NCI-H2196 (cell line): ENCODE measurements around the gene KRT34.
"Not testable (repeated sequence)": the region's sequence is repeated elsewhere in the genome, so short reads cannot be mapped to it uniquely, and the experiment has no call there.

ENCODE experiments used
- DNase-seq: peaks from one replicate; lab custom pipeline; 2025; ENCODE audit not compliant: unreplicated experiment; lab: John Stamatoyannopoulos, UW

Gene KRT34

DNA sequence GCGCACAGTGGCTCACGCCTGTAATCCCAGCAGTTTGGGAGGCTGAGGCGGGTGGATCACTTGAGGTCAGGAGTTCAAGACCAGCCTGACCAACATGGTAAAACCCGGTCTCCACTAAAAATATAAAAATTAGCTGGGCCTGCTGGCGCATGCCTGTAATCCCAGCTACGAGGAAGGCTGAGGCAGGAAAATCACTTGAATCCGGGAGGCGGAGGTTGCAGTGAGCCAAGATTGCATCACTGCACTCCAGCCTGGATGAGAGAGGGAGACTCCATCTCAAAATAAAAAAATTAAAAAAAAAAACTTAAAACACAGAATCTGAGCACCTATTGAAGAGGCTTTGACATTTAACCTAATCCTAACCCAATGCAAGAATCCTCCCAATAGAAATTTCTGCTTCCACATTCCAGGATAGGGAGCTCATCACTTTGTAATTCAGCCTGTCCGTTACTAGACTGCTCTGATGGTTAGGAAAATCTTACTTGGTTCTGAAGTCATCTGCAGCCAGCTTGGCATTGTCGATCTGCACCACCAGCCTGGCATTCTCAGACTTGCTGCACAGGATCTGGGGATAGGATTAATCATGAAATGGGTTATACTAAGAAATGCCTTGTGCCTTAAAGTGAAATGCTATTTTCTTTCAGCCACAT is 14.6 kb downstream of the KRT34 start:
- DNase-seq = no peak

DNA sequence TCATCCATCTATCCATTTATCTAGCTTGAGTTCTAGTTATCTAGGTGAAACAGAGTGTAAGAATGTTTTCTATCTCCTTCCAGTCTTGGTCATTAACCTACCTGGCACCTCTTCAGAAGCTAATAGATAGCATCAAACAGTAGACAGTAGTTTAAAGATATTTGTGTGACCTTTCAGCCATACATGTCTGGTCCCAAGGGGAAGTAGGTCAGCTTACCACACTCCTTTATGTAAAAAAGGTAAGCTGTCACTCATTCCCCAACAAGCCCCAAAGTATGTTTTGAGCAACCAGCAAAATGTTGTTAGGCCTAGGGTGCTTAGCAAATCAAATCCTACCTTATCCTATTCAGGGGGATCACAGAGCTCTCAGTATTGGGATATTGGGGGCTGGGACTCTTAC is 16.0 kb downstream of the KRT34 start:
- DNase-seq = no peak

DNA sequence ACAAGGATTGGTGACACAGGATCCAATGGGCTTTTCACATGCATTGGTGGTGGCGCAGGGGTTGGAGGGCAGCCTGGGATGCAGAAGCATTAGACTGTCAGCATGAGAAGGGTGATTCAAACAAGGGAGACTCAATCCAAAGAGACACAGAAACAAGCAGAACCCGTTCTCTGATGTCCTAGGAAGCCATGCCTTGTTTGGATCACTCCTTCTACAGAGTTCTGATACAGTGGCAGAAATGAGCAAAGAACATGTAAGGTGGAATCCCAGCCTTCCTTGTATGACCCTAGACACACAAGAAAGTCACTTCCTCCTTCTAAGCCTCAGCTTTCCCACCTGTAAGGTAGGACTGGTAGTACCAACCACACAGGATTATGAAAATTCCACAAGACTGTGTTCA is 18.2 kb downstream of the KRT34 start:
- no peak for DNase-seq

DNA sequence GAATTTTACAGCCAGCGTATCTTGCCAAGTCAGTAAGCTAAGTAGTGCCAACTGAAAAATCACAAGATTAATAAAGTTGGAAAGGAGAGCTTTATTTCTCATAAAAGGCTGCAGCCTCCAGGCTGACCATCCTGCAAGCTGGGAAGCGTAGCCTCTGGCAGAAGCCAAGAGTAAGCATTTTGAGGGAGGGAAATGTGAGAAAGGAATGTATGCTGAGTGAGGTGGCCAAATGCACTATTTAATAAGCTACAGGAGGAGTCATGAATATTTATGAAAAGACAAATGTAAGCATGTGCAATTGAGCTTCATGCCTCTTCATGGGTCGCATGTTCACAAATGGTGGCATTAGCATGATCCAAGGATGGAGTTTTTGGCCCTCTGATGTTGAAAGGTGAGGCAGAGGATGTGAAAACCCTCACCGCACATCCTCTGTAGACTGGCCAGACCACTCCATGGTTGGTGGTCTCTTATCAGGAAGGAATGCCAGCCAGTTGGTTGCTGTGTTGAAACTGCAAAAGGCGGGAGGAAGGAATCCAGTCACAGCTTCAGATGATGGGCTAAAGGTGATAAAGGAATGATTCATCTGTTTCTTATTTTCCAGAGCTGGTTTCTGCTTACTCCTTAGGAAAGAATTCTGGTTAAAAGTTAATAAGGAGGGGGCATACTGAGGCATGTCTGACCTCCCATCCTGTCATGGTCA is 21.7 kb downstream of the KRT34 start:
- DNase-seq = no peak

DNA sequence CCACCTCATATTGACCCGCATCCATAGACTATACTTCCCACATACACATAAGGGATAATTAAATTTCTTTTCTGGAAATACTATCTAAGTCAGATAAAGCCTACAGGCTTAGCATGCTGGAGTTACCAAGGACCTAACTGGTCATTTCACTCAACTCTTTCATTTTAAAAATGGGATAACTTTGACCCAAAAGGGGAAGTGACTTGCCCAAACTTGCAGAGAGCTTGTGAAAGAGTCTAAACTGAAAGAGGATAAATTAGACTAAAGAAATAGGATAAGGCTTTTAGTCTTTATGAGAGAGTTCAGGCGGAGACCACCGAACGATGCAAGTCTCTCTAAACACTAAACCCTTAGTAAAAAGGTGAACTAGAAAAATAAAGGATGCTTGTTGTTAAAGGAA is 27.6 kb downstream of the KRT34 start:
- DNase-seq = no peak

DNA sequence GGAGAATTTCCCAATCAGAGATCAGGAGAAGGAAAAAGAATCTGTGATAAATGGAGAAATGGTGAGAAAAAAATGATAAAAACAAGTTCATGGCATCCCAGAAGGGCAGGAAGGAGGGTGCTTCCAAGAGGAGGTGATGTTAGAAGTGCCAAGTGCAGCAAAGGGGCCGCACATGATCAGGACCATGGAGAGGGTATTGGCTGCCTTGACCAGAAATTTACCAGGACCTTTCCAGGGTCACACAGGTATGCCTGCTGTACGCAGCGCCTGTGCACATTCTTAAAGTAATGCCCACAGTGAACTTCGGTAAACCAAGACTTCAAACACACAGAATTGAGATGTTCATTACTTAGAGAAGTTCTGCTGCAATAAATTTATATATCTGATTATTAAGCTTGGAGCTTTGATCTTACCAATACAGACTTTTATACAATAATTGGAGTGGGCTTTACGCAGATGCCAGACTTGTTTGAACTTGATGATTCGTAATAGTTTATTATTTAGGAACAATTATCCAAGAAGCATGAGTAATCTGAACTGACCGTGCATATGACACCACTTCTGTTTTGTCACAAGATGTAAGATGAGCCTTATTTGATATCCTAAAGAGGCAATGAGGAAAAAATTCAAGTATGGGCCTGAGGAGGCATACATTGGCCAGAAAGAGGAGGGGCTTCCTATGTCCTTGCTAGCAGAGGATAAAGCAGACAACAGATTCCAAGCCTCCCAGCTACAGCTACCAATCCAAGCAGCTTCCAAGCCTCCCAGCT is 29.3 kb downstream of the KRT34 start:
- no peak for DNase-seq

DNA sequence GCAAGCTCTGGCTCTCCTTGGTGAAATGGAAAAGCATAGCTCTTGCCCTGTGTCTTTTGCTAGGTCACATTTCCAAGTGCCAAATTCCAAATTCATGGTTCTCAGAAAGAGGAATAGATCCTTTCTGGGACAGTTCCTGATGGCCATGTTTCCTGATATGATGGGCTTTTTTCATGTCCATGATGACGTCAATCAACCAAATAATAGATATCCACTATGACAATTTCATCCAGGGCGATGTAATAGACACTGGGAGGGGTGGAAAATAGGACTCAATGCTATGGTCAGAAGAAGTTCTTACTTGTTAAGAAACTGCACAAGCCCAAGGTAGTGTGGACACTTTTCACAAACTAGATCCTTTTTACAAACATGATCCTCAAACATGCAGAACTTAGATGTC is 30.9 kb downstream of the KRT34 start:
- DNase-seq = no peak

DNA sequence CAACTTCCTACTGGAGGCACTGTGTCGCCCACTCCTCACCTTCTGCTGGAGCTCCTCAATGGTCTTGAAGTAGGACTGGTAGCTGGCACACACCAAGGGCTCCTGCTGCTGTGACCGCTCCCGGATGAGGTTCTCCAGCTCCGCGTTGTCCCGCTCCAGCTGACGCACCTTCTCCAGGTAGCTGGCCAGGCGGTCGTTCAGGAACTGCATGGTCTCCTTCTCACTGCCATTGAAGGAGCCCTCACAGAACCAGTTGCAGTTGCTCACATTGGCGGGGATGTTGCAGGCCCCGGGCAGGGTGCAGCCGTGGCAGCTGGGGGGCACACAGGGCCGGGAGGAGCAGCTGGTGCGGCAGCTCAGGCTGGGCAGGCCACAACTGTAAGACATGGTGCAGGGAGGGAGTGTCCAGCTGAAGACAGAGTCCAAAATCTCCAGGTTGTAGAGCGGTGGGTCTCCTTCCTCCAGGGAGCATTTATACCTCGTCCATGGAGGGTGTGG is 31.7 kb downstream of the KRT34 start, which contains the start of gene KRT33A:
Gene KRT33A (minus strand): TSS at position 448 of the 498 bp plus-strand sequence. CDS start 61 bp downstream, at position 387.
- not testable (repeated sequence) for DNase-seq

DNA sequence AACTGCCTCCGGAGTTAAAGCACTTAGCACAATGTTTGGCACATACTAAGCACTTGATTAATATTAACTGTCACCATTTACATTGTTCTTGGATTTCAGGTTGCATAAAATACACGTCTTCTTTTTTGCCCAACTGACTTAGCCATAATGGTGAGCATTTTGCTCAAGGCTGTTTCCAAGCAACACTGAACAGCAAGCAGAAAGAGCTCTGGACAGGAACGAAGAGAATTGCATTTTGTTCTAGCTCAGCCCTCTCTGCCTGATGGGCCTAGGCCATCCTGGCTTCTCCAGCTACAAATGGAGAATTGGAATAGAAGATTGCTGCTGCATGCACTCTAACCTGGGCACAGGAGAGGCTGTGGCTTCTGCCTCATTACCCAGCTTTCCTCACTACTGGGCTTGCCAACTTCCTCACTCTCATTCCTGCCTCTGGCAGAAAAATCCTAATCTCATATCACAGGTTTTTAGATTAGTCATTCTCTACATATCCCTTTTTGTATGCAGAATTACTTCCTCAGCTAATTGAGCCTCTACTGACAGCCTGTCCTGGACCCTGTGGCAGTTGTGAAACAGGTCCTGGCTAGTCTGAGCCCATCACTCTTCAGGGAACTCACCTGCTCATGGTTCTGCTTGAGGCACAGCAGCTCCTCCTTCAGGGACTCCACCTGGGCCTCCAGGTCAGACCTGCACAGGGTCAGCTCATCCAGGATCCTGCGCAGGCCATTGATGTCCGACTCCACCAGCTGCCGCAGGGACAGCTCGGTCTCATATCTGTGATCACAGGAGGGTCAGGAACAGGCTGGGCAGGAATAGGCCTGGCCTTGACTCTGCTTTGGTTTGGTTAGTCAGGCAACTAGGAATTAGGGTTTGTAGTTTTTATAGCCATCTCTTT is 34.0 kb downstream of the KRT34 start:
- no peak for DNase-seq

DNA sequence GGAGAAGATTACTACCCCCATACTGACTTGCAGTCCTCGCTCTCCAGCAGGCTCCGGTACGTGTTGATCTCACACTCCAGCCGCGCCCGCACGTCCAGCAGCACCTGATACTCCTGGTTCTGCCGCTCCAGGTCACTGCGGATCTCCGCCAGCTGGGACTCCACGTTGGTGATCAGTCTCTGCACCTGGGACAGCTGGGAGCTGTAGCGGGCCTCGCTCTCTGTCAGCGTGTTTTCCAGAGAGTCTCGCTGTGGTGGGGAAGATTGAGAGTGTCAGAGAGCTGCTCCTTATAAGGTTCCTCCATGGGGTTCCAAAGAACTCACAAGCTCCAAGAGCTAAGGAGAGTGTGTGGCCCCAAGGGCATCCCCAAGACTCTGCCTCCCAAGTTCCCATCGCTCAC is 35.7 kb downstream of the KRT34 start:
- not testable (repeated sequence) for DNase-seq

DNA sequence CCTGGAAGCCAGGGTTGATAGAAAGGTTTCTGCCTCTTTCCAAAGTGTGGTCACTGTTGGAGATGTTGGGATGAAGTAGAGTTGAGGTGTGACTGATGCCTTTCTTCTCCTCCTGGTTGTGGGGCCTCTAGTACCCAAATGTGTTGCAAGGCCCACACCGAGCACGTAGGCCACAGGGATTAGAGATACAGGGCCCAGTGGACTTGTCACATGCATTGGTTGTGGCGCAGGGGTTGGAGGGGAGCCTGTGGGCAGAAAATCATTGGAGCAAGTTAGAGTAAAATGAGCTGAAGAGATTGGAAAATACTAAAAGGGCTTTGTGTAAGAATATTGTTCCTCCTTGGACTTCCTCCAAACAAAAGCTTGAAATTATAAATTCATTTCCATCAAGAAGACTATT is 36.1 kb downstream of the KRT34 start:
- DNase-seq = no peak

DNA sequence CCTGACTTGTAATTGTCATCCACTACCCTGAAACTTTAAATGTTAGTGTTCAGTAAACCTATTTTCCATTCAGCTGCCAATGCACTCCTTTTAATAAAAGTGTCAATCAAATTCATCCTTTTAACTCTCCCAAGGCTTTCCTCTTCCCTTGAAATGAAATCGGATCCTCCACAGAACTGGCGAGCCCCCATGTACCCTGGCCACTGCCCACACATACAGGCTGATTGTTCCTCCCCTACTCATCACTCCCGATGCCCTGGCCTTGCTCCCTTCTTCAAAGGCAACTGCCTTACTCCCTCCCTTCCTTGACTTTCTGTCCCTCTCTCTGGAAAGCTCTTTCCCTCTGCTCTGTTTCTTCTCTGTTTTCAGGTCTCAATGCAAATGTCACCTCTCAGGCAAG is 39.1 kb downstream of the KRT34 start:
- DNase-seq = no peak

DNA sequence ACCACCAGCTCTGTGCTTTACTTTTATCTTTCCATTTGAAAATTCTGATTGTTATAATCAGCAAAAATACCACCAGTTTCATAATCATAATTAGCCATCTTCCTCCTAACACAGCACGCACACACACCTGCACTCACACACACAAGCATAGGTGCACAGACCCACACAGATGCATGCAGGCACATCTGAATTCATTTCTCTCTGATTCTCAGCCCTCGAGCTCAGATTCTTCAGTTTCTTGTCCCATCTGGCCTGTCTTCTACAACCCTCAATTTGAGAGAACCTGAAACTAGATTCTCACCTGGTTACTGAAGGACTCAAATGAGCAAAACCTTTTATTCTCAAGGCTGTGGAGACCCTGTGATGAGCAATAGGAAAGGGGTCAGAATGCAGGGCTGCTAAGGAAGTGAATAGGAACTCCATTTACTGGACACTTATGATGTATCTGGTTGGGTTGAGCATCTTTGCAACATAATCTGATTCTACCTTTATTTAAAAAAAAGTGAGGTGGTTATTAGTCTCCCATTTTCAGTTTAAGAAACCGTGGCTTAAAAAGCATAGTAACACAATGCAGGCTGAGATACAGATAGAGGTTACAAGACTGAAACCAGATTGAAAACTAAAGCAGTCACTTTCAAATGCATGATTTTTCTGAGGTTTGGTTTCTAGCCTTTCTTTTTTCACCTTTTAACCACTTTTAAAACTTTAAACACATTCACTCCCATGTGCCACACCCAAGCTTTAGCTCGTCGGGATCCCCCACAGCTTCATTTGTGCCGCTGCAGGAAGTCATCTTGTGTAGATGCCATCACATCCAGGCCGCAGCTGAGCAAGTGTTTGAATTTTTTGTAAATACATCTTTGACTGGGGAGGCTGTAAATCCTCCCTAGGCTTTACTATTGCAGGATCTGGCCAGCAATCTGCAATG is 40.9 kb downstream of the KRT34 start:
- no peak for DNase-seq

DNA sequence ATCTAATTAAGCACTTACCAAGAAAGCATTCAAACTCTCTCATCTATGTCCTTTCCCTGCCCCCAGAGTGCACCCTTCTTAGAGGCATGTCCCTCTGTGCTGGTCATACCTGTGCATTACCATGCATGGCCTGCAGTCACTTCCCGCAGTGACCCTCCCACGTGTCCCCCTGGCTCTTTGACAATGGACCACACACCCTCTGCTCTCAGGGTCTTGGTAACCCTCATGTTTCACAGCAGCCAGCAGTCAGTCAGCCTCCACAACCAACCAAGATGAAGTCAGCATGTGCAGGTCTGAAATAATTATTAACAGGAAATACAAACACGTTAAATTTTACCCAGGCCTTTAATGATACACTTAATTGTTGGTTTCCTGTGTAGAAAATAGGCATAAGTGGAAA is 41.6 kb downstream of the KRT34 start:
- no peak for DNase-seq

DNA sequence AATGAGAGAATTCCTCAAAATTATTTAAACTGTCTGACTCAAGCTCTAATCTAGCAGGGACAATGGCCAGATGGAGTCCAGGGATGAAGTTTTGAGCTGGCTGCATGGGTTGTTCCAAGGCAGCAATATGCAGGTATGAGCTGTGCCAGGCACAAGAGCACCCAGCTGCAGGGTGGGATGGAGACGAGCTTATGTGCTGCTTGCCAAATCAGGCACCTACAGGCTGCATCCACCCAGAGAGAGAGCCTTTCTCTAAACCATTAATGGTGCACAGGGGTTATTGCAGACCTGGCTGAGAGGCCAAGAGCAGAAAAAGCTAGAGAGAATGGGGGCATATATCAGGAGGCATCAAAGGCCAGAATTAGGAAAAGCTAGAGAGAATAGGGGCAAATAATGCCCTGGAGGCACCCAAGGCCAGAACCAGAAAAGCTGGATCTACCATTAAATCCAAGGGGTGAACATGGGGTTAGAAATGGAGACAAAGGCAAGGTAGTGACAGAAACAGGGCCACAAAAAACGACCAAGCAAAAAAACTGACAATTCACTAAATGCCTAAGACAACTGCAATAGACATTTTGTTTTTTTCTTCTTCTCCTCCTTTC is 42.4 kb downstream of the KRT34 start:
- DNase-seq = no peak

DNA sequence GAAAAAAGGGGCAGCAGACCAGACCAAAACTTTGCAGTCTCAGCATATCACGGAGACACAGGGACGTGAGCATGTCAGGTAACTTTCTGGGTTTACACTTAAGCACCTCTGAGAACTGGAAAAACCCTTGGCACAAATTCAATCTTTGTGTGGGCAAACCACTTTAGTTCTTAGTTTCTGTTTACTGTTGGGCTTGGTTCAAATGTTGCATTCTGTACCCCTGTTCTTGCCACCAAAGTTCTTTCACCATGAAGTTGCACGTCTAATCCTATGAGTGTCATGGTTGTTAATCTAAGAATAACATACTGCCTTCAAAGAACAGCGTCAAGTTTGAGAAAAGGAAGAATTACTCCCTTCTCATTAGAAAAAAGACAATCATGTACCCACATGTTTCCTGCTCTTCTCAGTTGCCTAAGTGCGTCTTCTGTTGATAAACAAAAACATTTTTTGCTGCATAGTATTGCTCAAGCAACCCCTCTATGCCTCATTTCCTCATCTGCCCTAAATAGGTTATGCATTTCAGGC is 43.1 kb downstream of the KRT34 start:
- DNase-seq = no peak

DNA sequence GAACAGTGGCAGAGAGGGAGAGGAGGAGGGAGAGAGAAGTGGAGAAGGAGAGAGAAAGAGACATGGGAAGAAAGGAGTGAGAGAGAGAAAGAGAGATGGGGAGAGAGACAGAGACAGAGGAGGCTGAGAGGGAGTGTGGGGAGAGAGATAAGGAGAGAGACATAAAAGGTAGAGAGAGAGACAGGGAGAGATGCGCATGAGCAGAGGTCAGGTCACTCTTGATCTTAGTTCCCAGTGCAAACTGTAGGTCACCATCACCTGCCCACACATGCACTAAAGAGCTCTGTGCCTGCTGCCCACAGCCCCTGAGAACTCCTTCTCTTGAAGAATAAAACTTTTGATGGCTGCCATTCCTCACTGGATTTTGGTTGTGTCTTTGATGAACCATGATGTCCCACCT is 46.4 kb downstream of the KRT34 start:
- DNase-seq = no peak

DNA sequence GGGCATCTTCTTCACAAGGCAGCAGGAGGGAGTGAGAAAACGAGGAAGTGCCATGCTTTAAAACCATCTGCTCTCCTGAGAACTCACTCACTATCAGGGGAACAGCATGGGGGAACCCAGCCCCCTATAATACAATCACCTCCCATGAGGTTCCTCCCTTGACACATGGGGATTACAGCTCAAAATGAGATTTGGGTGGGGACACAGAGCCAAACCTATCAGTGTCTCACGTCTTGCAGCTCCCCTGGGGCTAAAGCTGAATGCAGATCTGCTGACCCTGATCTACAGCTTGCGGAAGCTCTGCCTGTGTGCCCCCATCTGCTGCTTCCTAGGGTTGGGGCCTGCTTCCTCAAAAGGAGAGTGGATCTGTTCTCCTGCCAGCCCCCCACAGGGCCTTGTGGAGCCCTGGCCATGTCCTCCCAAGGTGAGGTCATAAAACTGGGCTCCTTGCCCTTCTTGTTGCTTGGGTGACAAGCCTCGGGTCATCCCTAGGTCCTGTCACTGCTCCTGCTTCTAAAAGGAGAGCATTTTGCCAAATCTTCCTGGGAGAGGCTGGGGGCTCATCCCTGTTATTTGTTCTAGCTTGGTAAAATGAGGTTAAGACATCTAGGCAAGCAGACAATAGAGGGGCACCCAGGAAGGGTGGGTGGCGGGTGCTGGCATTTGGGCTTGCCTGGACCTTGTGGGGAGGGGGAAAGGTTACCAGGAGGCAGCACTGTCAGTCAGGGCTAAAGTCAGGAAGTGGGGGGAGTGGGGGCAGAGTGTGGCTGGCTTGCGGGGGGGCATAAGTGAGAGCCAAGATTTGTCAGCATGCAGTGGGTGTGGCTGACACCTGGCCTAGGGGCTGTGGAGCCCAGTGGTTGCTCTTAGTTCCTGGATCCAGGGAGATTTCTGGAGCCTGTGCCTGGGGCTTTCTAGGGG is 47.5 kb downstream of the KRT34 start:
- DNase-seq = no peak
